Measurements from ENCODE around the gene CACNG1. TPM values are rescaled to one million over a fixed set of nuclear protein-coding genes. Genes with fewer than 3 reads are reported as not detected.
"Not testable (repeated sequence)": the region's sequence is repeated elsewhere in the genome, so short reads cannot be mapped to it uniquely, and the experiment has no call there.

The CACNG1 gene
- polyA plus RNA-seq, 2 of the 4 experiments (the other 2 are of a cell fraction), result 0.15 TPM; not detected in 1

DNA sequence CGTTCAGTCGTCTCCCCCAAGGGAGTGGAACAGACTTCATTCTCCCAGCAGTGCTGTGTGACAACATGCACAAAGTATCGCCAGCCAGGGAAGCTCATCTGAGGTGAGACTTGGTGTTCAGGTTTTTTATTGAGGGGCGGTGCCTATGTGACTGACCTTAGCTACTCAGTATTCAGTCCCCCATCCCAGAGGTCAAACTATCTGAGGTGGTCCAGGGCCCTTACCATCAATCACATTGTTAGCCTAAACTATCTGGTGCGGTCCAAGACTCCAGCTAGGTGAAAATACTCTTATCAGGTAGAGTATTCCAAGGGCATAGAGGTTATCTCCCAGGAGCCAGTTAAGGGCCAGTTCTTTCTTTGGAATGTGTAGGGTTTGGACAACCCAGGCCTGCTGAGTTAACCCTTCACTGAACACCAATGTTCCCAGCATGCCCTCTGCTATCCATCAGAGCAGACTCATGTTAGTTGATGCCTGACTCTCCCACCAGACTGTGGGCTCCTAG lies 5.4 kb upstream of the CACNG1 start (continued):
- TF ChIP-seq ATOH8 (CRISPR knock-in tag; IDR thresholded peaks at IDR 0.05; ENCODE audit: low read depth), result no peak
- TF ChIP-seq RFX5 (IDR thresholded peaks at IDR 0.05), result no peak

DNA sequence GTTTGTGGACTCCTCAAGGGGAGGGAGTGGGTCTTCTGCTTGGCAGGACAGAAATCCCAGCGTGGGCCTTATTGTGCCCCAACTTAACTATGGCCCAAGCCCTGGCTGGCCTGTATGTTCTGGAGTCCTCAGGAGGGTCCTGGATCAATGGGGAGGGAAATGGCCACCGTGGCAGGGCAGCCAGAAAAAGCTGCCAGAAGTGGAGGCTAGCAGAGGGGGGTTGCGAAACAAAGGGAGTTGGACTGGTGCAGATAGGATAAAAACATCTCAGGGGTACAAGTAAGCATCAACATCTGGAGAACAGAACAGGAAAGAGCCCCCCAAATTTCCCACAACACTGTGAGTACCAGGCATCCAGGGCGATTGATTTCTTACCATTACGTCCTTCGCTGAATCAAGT lies 3.7 kb upstream of the CACNG1 start:
- POLR2A ChIA-PET, result no interaction called here
- TF ChIP-seq, protein P1, sequence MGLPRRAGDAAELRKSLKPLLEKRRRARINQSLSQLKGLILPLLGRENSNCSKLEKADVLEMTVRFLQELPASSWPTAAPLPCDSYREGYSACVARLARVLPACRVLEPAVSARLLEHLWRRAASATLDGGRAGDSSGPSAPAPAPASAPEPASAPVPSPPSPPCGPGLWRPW (IDR thresholded peaks at IDR 0.05), result no peak
- peak in 1 of 2 experiments; percentile 50; a peak in 3 of 4 replicates for TF ChIP-seq CEBPB (IDR thresholded peaks at IDR 0.05)

GRCh38 chr17:67041119-67041518 lies 3.2 kb upstream of the CACNG1 start:
- H3K9me3 ChIP-seq; DNase-seq (ENCODE audit: low read depth in 1 of 2, low spot score in 1 of 2); H3K4me2 ChIP-seq; H3K4me3 ChIP-seq; FAIRE-seq; H3K27ac ChIP-seq; ATAC-seq; H3K4me1 ChIP-seq; POLR2A ChIA-PET: not testable (repeated sequence)
- CTCF ChIA-PET, result interaction anchor here (0.9 to 1.1 kb wide), 2 partner anchors 42 to 59 kb away, joined by 3 read pairs; no protein-coding TSS in a partner anchor
- WGBS (ENCODE audit: missing lambda C conversion rate), result 73% methylated on average over 5 of the region's 5 CpGs

More for the DNA sequence above, 3.7 kb upstream of the CACNG1 start:
- no peak overlapping the region for H3K4me3 ChIP-seq
- no peak overlapping the region for H3K27ac ChIP-seq
- WGBS (ENCODE audit: missing lambda C conversion rate), result 66% methylated on average over 6 of the region's 6 CpGs
- H3K4me1 ChIP-seq, result no peaks in the 10 kb centered on the region
- no peak overlapping the region for H3K4me2 ChIP-seq
- ATAC-seq (no peak), DNase-seq (ENCODE audit: low read depth in 1 of 2, low spot score in 1 of 2) (no peak), FAIRE-seq (no peak)
- H3K9me3 ChIP-seq, result no peaks in the 10 kb centered on the region
- CTCF ChIA-PET, result interaction anchor here (0.6 kb wide), 1 partner anchor 533 kb away, joined by 3 read pairs; no protein-coding TSS in a partner anchor

DNA sequence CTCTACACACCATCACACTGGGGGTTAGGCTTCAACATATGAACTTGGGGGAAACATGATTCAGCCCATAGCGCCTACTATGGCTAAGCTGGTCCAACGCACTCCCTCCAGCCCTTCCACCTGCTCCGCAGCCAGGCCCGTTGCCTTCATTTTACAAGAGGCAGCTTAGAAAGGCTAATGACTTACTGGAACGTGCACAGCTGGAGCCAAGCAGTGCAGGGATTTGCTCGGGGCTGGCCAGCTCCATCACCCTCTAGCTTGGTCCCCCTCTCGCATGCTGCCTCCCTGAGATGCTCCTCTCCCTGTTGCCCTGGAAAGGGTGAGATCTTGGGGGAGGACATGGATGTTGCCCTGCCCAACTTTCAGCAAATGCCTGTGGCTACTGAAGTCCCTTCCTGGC lies 2.8 kb upstream of the CACNG1 start:
- ATAC-seq (no peak), DNase-seq (ENCODE audit: low read depth in 1 of 2, low spot score in 1 of 2) (no peak), FAIRE-seq (no peak)
- ChIA-PET POLR2A (no interaction called here), CTCF (interaction anchor here (0.9 to 1.1 kb wide), 3 partner anchors 13 to 58 kb away, joined by 3 read pairs; no protein-coding TSS in a partner anchor)
- Histone ChIP-seq H3K27ac (no peak overlapping the region), H3K4me2 (no peak overlapping the region), H3K4me1 (no peaks in the 10 kb centered on the region), H3K9me3 (no peaks in the 10 kb centered on the region), H3K4me3 (no peak overlapping the region)
- no peak for TF ChIP-seq KDM1A (IDR thresholded peaks at IDR 0.05; ENCODE audit: low read depth)
- TF ChIP-seq NFE2L2 (conservative IDR thresholded peaks at IDR 0.05; ENCODE audit: low read length), result no peak
- no peak for TF ChIP-seq ZNF302 (CRISPR knock-in tag; IDR thresholded peaks at IDR 0.05)
- no peak for TF ChIP-seq KDM5A (IDR thresholded peaks at IDR 0.05)
- no peak for TF ChIP-seq HDAC2 (IDR thresholded peaks at IDR 0.05)
- TF ChIP-seq, protein P2, sequence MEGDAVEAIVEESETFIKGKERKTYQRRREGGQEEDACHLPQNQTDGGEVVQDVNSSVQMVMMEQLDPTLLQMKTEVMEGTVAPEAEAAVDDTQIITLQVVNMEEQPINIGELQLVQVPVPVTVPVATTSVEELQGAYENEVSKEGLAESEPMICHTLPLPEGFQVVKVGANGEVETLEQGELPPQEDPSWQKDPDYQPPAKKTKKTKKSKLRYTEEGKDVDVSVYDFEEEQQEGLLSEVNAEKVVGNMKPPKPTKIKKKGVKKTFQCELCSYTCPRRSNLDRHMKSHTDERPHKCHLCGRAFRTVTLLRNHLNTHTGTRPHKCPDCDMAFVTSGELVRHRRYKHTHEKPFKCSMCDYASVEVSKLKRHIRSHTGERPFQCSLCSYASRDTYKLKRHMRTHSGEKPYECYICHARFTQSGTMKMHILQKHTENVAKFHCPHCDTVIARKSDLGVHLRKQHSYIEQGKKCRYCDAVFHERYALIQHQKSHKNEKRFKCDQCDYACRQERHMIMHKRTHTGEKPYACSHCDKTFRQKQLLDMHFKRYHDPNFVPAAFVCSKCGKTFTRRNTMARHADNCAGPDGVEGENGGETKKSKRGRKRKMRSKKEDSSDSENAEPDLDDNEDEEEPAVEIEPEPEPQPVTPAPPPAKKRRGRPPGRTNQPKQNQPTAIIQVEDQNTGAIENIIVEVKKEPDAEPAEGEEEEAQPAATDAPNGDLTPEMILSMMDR (IDR thresholded peaks at IDR 0.05), result no peak
- no peak for TF ChIP-seq NPAS2 (CRISPR knock-in tag; IDR thresholded peaks at IDR 0.05; ENCODE audit: borderline replicate concordance)
- no peak for TF ChIP-seq FOXS1 (CRISPR knock-in tag; IDR thresholded peaks at IDR 0.05)
- TF ChIP-seq CEBPB (IDR thresholded peaks at IDR 0.05), result no peak
- no peak for TF ChIP-seq SREBF2 (IDR thresholded peaks at IDR 0.05)
- no peak for TF ChIP-seq ZC3H11A (IDR thresholded peaks at IDR 0.05)
- TF ChIP-seq EHF (CRISPR knock-in tag; IDR thresholded peaks at IDR 0.05), result no peak
- TF ChIP-seq, protein P1 (IDR thresholded peaks at IDR 0.05), result no peak
- no peak for TF ChIP-seq HEYL (CRISPR knock-in tag; IDR thresholded peaks at IDR 0.05)
- no peak for TF ChIP-seq PHF8 (IDR thresholded peaks at IDR 0.05; ENCODE audit: borderline replicate concordance, low read depth)
- no peak for TF ChIP-seq HOXB13 (CRISPR knock-in tag; IDR thresholded peaks at IDR 0.05; ENCODE audit: low read depth)
- TF ChIP-seq POLR2AphosphoS2 (conservative IDR thresholded peaks at IDR 0.05; ENCODE audit: low read length), result no peak
- TF ChIP-seq NR3C1 (IDR thresholded peaks at IDR 0.05), result no peak
- TF ChIP-seq USF2 (IDR thresholded peaks at IDR 0.05), result no peak
- TF ChIP-seq JUN (IDR thresholded peaks at IDR 0.05), result no peak
- WGBS (ENCODE audit: missing lambda C conversion rate), result 71% methylated on average over 7 of the region's 7 CpGs

Data from A549 (cell line).